ENCODE measurements around the gene PALD1. TPM values are rescaled to one million over a fixed set of nuclear protein-coding genes. Genes with fewer than 3 reads are reported as not detected.

PALD1 gene
- total RNA-seq, 1 experiment from 2014 or later, result 33.1 TPM

DNA sequence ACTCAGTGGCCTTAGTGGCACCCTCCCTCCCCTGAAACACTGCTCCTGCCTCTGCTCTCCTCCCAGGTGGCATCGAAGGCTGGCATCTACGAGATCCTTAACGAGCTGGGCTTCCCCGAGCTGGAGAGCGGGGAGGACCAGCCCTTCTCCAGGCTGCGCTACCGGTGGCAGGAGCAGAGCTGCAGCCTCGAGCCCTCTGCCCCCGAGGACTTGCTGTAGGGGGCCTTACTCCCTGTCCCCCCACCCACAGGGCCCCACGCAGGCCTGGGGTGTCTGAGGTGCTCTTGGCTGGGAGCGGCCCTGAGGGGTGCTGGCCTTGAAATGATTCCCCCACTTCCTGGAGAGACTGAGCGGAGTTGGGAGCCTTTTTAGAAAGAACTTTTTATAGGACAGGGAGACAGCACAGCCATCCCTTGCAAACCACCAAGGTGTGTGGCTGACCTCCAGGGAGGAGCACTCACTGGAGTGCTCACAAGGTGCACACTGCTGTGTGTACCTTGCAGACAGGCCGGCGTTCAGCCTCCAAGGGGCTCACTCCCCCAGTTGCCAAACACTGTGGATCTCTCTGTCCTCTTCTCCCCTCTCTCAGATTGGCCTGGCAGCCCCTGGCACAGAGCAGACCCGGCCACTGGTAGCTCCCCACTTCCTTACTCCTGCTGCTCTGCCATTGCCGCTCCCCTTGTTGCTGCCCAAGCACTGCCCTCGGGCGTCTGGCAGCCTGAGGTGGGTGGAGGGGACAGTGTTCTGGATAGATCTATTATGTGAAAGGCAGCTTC lies 88.1 kb downstream of the PALD1 start:
- intact Hi-C loops (cut with micrococcal nuclease), result no loop called here
- Histone ChIP-seq H3K9me3 (ENCODE audit: control insufficient read depth in 1 of 2, insufficient read depth in 1 of 2, low read depth in 1 of 2, low read length in 2 of 2) (no peaks in the 10 kb centered on the region), H3K27me3 (ENCODE audit: insufficient read depth, low read length) (no peaks in the 10 kb centered on the region), H3K79me2 (ENCODE audit: insufficient read depth, low read length) (no peaks in the 10 kb centered on the region), H3K4me3 (replicated peaks in 1 of 2; ENCODE audit: low read depth in 1 of 2, low read length in 2 of 2) (no peak overlapping the region), H3K4me1 (ENCODE audit: control insufficient read depth in 1 of 2, insufficient read depth in 2 of 2, low read length in 2 of 2) (peaks cover 4 to 66% of the 10 kb centered on the region in 2 experiments), H3K9me2 (ENCODE audit: insufficient read depth) (no peaks in the 10 kb centered on the region), H3K27ac (ENCODE audit: low read depth, low read length) (peak overlapping the region; percentile 7; the same call in 1 of the 2 replicates), H2AFZ (ENCODE audit: low read depth, low read length, poor library complexity, severe bottlenecking) (no peak overlapping the region), H4K20me1 (ENCODE audit: insufficient read depth) (no peaks in the 10 kb centered on the region), H3K4me2 (ENCODE audit: low read length) (no peak overlapping the region), H3K36me3 (ENCODE audit: control insufficient read depth in 1 of 2, insufficient read depth in 2 of 2, low read length in 2 of 2) (peaks cover 0 to 8% of the 10 kb centered on the region in 2 experiments; a peak in 1 of 4 replicates), H3K9ac (ENCODE audit: low read length) (no peak overlapping the region)
- TF ChIP-seq SRF (IDR thresholded peaks at IDR 0.05; ENCODE audit: low read depth), result no peak
- TF ChIP-seq SIN3A (IDR thresholded peaks at IDR 0.05; ENCODE audit: low read depth), result no peak
- no peak for TF ChIP-seq ELF1 (IDR thresholded peaks at IDR 0.05; ENCODE audit: borderline replicate concordance, low read depth)
- TF ChIP-seq FOSL1 (IDR thresholded peaks at IDR 0.05; ENCODE audit: low read depth), result no peak
- CTCF ChIA-PET, result interaction anchor here (1.0 kb wide), 1 partner anchor 8 kb away, joined by 5 read pairs; no protein-coding TSS in a partner anchor
- BruUV-seq (replicated peaks), result no TSS peak
- RAD21 ChIA-PET (ENCODE audit: low non-redundant PET in 1 of 2, low total read pairs in 2 of 2, uncharacterized antibody in 2 of 2, unreplicated experiment in 2 of 2), result no interaction called here
- POLR2A ChIA-PET, result interaction anchor here (1.4 kb wide), 1 partner anchor 9 kb away, joined by 4 read pairs; no protein-coding TSS in a partner anchor
- ATAC-seq, result no peak
- no peak for DNase-seq (ENCODE audit: low read depth, low spot score)

GRCh38 chr10:70567603-70568002 lies 89.0 kb downstream of the PALD1 start:
- H3K9ac ChIP-seq (ENCODE audit: low read length), result no peak overlapping the region
- intact Hi-C loops (cut with micrococcal nuclease), result no loop called here
- H4K20me1 ChIP-seq (ENCODE audit: insufficient read depth), result no peaks in the 10 kb centered on the region
- ChIA-PET POLR2A (interaction anchor here (1.4 kb wide), 1 partner anchor 8 kb away, joined by 4 read pairs; no protein-coding TSS in a partner anchor), RAD21 (ENCODE audit: low non-redundant PET in 1 of 2, low total read pairs in 2 of 2, uncharacterized antibody in 2 of 2, unreplicated experiment in 2 of 2) (no interaction called here), CTCF (interaction anchor here (1.0 kb wide), 1 partner anchor 9 kb away, joined by 5 read pairs; no protein-coding TSS in a partner anchor)
- no peaks in the 10 kb centered on the region for H3K9me3 ChIP-seq (ENCODE audit: control insufficient read depth in 1 of 2, insufficient read depth in 1 of 2, low read depth in 1 of 2, low read length in 2 of 2)
- no peak for DNase-seq (ENCODE audit: low read depth, low spot score)
- no peak for ATAC-seq
- peaks cover 0 to 8% of the 10 kb centered on the region in 2 experiments; a peak in 1 of 4 replicates for H3K36me3 ChIP-seq (ENCODE audit: control insufficient read depth in 1 of 2, insufficient read depth in 2 of 2, low read length in 2 of 2)
- H3K4me1 ChIP-seq (ENCODE audit: control insufficient read depth in 1 of 2, insufficient read depth in 2 of 2, low read length in 2 of 2), result peaks cover 13 to 66% of the 10 kb centered on the region in 2 experiments
- BruUV-seq (replicated peaks), result no TSS peak
- no peaks in the 10 kb centered on the region for H3K79me2 ChIP-seq (ENCODE audit: insufficient read depth, low read length)
- no peak for TF ChIP-seq ELF1 (IDR thresholded peaks at IDR 0.05; ENCODE audit: borderline replicate concordance, low read depth)
- no peak for TF ChIP-seq SIN3A (IDR thresholded peaks at IDR 0.05; ENCODE audit: low read depth)
- TF ChIP-seq ZFX (IDR thresholded peaks at IDR 0.05), result no peak
- TF ChIP-seq SRF (IDR thresholded peaks at IDR 0.05; ENCODE audit: low read depth), result no peak
- TF ChIP-seq, protein P1, sequence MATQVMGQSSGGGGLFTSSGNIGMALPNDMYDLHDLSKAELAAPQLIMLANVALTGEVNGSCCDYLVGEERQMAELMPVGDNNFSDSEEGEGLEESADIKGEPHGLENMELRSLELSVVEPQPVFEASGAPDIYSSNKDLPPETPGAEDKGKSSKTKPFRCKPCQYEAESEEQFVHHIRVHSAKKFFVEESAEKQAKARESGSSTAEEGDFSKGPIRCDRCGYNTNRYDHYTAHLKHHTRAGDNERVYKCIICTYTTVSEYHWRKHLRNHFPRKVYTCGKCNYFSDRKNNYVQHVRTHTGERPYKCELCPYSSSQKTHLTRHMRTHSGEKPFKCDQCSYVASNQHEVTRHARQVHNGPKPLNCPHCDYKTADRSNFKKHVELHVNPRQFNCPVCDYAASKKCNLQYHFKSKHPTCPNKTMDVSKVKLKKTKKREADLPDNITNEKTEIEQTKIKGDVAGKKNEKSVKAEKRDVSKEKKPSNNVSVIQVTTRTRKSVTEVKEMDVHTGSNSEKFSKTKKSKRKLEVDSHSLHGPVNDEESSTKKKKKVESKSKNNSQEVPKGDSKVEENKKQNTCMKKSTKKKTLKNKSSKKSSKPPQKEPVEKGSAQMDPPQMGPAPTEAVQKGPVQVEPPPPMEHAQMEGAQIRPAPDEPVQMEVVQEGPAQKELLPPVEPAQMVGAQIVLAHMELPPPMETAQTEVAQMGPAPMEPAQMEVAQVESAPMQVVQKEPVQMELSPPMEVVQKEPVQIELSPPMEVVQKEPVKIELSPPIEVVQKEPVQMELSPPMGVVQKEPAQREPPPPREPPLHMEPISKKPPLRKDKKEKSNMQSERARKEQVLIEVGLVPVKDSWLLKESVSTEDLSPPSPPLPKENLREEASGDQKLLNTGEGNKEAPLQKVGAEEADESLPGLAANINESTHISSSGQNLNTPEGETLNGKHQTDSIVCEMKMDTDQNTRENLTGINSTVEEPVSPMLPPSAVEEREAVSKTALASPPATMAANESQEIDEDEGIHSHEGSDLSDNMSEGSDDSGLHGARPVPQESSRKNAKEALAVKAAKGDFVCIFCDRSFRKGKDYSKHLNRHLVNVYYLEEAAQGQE (IDR thresholded peaks at IDR 0.05; ENCODE audit: low read depth), result no peak
- no peak for TF ChIP-seq ZNF274 (IDR thresholded peaks at IDR 0.05; ENCODE audit: low read depth, low read length)
- no peak for TF ChIP-seq CEBPB (IDR thresholded peaks at IDR 0.05; ENCODE audit: low read depth)
- TF ChIP-seq EZH2phosphoT487 (IDR thresholded peaks at IDR 0.05; ENCODE audit: borderline replicate concordance), result no peak
- TF ChIP-seq RAD21 (IDR thresholded peaks at IDR 0.05; ENCODE audit: low read depth), result no peak
- no peak for TF ChIP-seq ATF3 (IDR thresholded peaks at IDR 0.05)
- TF ChIP-seq POLR2A (IDR thresholded peaks at IDR 0.05; ENCODE audit: borderline replicate concordance, extremely low read depth, insufficient read depth, insufficient read length), result no peak
- no peak for TF ChIP-seq FOSL1 (IDR thresholded peaks at IDR 0.05; ENCODE audit: low read depth)
- no peak for TF ChIP-seq EGR1 (IDR thresholded peaks at IDR 0.05; ENCODE audit: low read depth)
- TF ChIP-seq, protein P2, sequence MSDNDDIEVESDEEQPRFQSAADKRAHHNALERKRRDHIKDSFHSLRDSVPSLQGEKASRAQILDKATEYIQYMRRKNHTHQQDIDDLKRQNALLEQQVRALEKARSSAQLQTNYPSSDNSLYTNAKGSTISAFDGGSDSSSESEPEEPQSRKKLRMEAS (IDR thresholded peaks at IDR 0.05), result no peak
- H2AFZ ChIP-seq (ENCODE audit: low read depth, low read length, poor library complexity, severe bottlenecking), result no peak overlapping the region
- H3K4me3 ChIP-seq (replicated peaks in 1 of 2; ENCODE audit: low read depth in 1 of 2, low read length in 2 of 2), result no peak overlapping the region
- H3K4me2 ChIP-seq (ENCODE audit: low read length), result no peak overlapping the region
- H3K9me2 ChIP-seq (ENCODE audit: insufficient read depth), result no peaks in the 10 kb centered on the region
- no peak overlapping the region for H3K27ac ChIP-seq (ENCODE audit: low read depth, low read length)
- H3K27me3 ChIP-seq (ENCODE audit: insufficient read depth, low read length), result no peaks in the 10 kb centered on the region

All from HCT116 (cell line).